DOHH2 (cell line): Measurements from ENCODE around the gene FYCO1.
A peak's percentile ranks its signal among the peaks of the same experiment; 100 is the strongest.

ENCODE experiments used
- H3F3A ChIP-seq: fragments of 200-600 bp; sonication (generic), shearing (Covaris generic); 2 replicates; pipeline ENCODE4 v1.6.0; 2016; ENCODE audit warnings: antibody characterized with exemption, mild to moderate bottlenecking; ENCODE audit not compliant: control insufficient read depth, insufficient read depth
- H3K27ac ChIP-seq: fragments of 200-600 bp; sonication (generic); 2 replicates; pipeline ENCODE4 v1.5.1; 2014; ENCODE audit warnings: low read depth, mild to moderate bottlenecking, low read length, moderate library complexity
- H3K27me3 ChIP-seq: fragments of 200-600 bp; sonication (generic); 2 replicates; pipeline ENCODE4 v1.6.1; 2014; ENCODE audit warnings: mild to moderate bottlenecking, low read length, mixed read lengths; ENCODE audit not compliant: control insufficient read depth
- H3K36me3 ChIP-seq: fragments of 200-600 bp; sonication (generic); 2 replicates; pipeline ENCODE4 v1.6.1; 2014; ENCODE audit warnings: mild to moderate bottlenecking, low read length, moderate library complexity, mixed read lengths; ENCODE audit not compliant: control insufficient read depth
- H3K4me1 ChIP-seq: fragments of 200-600 bp; sonication (generic); 2 replicates; pipeline ENCODE4 v1.6.1; 2014; ENCODE audit warnings: mild to moderate bottlenecking, low read length, mixed read lengths; ENCODE audit not compliant: control insufficient read depth
- H3K4me2 ChIP-seq: fragments of 200-600 bp; sonication (generic); 2 replicates; pipeline ENCODE4 v1.6.0; 2014; ENCODE audit warnings: mild to moderate bottlenecking, low read length, moderate library complexity
- H3K4me3 ChIP-seq: fragments of 200-600 bp; sonication (generic); 2 replicates; pipeline ENCODE4 v1.5.1; 2014; ENCODE audit warnings: mild to moderate bottlenecking, low read length, mixed read lengths
- H3K79me2 ChIP-seq: fragments of 200-600 bp; sonication (generic); 2 replicates; pipeline ENCODE4 v1.6.1; 2014; ENCODE audit warnings: mild to moderate bottlenecking, low read length, mixed read lengths; ENCODE audit not compliant: control insufficient read depth
- H3K9me2 ChIP-seq: fragments of 200-600 bp; sonication (generic); replicated peaks from 2 replicates; pipeline ENCODE4 v1.6.1; 2014; ENCODE audit warnings: mild to moderate bottlenecking, low read length, mixed read lengths; ENCODE audit not compliant: control insufficient read depth
- H3K9me3 ChIP-seq: fragments of 200-600 bp; sonication (generic); 2 replicates; pipeline ENCODE4 v1.6.1; 2014; ENCODE audit warnings: antibody characterized with exemption, low read length, mixed read lengths; ENCODE audit not compliant: control insufficient read depth, insufficient read depth
- H4K20me1 ChIP-seq: fragments of 200-600 bp; sonication (generic); 2 replicates; pipeline ENCODE4 v1.6.0; 2014; ENCODE audit warnings: low read depth, mild to moderate bottlenecking, antibody characterized with exemption, low read length, moderate library complexity; ENCODE audit not compliant: control insufficient read depth, insufficient read depth
- CTCF ChIP-seq: fragments of 200-600 bp; sonication (generic); IDR thresholded peaks from one replicate; pipeline ENCODE4 v1.5.1; 2014; ENCODE audit warnings: antibody characterized with exemption, mild to moderate bottlenecking, low read depth, low read length; ENCODE audit not compliant: poor library complexity, severe bottlenecking
- EZH2phosphoT487 ChIP-seq: fragments of 200-600 bp; sonication (generic); IDR thresholded peaks from 2 replicates; pipeline ENCODE4 v1.6.1; 2017; ENCODE audit warnings: borderline replicate concordance, mild to moderate bottlenecking, antibody characterized with exemption, low read length, moderate library complexity, mixed read lengths

The FYCO1 gene

GRCh38 chr3:45940781-45941365, 54.8 kb downstream of the FYCO1 start:
- H3K36me3 ChIP-seq = peaks cover 9% of the 10 kb centered on the region
- no peaks in the 10 kb centered on the region for H3K4me1 ChIP-seq
- no peaks in the 10 kb centered on the region for H3K9me3 ChIP-seq
- H3K4me3 ChIP-seq = no peak overlapping the region
- no peak for TF ChIP-seq CTCF
- H4K20me1 ChIP-seq = no peaks in the 10 kb centered on the region
- H3F3A ChIP-seq = no peaks in the 10 kb centered on the region
- H3K9me2 ChIP-seq = no peaks in the 10 kb centered on the region
- no peaks in the 10 kb centered on the region for H3K27me3 ChIP-seq
- H3K27ac ChIP-seq = no peak overlapping the region
- no peak overlapping the region for H3K4me2 ChIP-seq
- no peaks in the 10 kb centered on the region for H3K79me2 ChIP-seq

GRCh38 chr3:45940004-45940780, 55.4 kb downstream of the FYCO1 start:
- no peak for TF ChIP-seq CTCF
- TF ChIP-seq EZH2phosphoT487 = no peak
- H3K9me2 ChIP-seq = no peaks in the 10 kb centered on the region
- H3K36me3 ChIP-seq = peaks cover 15% of the 10 kb centered on the region
- H3K27me3 ChIP-seq = no peaks in the 10 kb centered on the region
- no peaks in the 10 kb centered on the region for H3F3A ChIP-seq
- H3K4me3 ChIP-seq = no peak overlapping the region
- H3K27ac ChIP-seq = no peak overlapping the region
- H3K79me2 ChIP-seq = no peaks in the 10 kb centered on the region
- H3K4me1 ChIP-seq = no peaks in the 10 kb centered on the region
- no peaks in the 10 kb centered on the region for H4K20me1 ChIP-seq
- H3K9me3 ChIP-seq = no peaks in the 10 kb centered on the region
- no peak overlapping the region for H3K4me2 ChIP-seq

- Histone ChIP-seq H3K36me3 (peaks cover 23% of the 10 kb centered on the region), H3K79me2 (no peaks in the 10 kb centered on the region), H3K27ac (no peak overlapping the region), H3K4me1 (no peaks in the 10 kb centered on the region), H3K4me2 (no peak overlapping the region), H3K9me3 (no peaks in the 10 kb centered on the region), H3K27me3 (no peaks in the 10 kb centered on the region), H3F3A (no peaks in the 10 kb centered on the region), H4K20me1 (no peaks in the 10 kb centered on the region), H3K4me3 (no peak overlapping the region), H3K9me2 (no peaks in the 10 kb centered on the region)
- TF ChIP-seq EZH2phosphoT487 = no peak
Observed at GRCh38 chr3:45939341-45939771, 56.3 kb downstream of the FYCO1 start.

GRCh38 chr3:45938864-45939263, 56.8 kb downstream of the FYCO1 start:
- Histone ChIP-seq H3K79me2 (no peaks in the 10 kb centered on the region), H3K9me2 (no peaks in the 10 kb centered on the region), H4K20me1 (no peaks in the 10 kb centered on the region), H3K4me2 (no peak overlapping the region), H3K4me3 (no peak overlapping the region), H3K36me3 (peaks cover 27% of the 10 kb centered on the region), H3F3A (no peaks in the 10 kb centered on the region), H3K27ac (no peak overlapping the region), H3K27me3 (no peaks in the 10 kb centered on the region), H3K9me3 (no peaks in the 10 kb centered on the region), H3K4me1 (no peaks in the 10 kb centered on the region)
- TF ChIP-seq EZH2phosphoT487 (no peak), CTCF (peak; percentile 82)
